Measurements from ENCODE around the gene FNDC3A.
"Not testable (repeated sequence)": the region's sequence is repeated elsewhere in the genome, so short reads cannot be mapped to it uniquely, and the experiment has no call there.

The FNDC3A gene

DNA sequence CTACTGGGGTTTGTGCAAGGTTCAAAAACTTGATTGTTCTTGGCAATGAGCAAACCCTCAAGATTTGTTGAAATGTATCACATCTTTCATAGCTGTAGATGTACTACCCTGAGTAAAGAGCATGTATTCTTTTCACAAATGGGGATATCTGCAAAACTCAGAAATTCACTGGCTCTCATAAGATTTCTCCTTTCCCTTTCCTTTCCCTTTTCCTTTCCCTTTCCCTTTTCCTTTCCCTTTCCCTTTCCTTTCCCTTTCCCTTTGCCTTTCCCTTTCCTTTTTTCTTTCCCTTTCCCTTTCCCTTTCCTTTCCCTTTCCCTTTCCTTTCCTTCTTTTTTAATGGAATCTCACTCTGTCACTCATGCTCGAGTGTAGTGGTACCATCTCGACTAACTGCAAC is 69.1 kb downstream of the FNDC3A start:
- no peak for DNase-seq (ENCODE audit: low spot score)

DNA sequence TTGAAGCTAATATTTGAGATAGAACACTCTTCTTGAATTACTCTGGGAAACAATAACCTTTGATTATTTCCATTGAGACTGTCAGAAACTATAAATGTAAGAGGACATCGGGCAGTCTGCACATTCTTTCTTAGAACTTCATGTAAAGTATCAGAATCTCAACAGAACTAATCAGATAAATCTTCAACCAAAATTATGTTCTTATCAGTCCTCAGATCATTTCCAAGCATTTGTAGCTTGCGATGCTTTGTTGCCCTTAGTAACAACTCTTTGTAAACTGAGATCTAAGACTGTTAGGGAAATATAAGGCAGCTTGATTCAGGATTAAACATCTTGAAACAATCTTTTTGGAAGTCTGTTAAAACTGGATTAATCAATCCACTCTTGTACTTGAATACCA is 70.3 kb downstream of the FNDC3A start:
- no peak for DNase-seq (ENCODE audit: low spot score)

DNA sequence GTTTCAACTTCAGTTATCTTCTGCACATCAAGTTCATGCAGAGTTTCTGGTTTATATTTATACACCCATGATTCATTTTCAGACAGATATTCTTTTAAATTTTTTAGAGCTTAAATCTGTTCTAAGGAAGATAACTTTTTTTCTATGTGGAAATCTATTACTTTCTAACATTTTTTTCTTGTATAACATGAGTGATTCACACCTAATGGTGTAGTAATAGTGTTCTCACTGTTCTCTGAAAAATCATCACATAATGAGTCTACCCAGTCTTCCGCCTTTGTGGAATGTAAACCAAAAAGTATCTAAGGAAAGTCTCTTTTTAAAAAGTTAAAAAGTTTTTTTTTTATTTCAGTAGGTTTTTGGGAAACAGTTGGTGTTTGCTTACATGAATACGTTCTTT is 70.8 kb downstream of the FNDC3A start:
- no peak for DNase-seq (ENCODE audit: low spot score)

DNA sequence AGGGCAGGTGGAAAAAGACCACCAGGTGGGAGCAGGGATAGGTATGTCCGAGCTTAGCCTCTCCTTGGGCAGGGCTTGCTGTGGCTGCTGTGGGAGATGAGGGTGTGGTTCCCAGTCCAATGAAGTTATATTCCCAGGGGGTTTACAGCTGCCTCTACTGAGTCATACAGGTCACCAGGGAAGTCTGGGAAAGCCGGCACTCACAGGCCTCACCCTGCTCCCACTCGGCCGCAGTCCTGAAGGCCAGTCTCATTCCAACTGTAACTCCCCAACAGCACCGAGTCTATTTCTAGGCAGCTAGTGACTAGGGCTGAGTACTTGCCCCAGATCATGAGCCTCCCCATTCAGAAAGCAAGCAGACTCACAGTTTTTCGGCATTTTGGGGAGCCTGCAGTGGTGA is 77.1 kb downstream of the FNDC3A start:
- DNase-seq (ENCODE audit: low spot score): no peak

DNA sequence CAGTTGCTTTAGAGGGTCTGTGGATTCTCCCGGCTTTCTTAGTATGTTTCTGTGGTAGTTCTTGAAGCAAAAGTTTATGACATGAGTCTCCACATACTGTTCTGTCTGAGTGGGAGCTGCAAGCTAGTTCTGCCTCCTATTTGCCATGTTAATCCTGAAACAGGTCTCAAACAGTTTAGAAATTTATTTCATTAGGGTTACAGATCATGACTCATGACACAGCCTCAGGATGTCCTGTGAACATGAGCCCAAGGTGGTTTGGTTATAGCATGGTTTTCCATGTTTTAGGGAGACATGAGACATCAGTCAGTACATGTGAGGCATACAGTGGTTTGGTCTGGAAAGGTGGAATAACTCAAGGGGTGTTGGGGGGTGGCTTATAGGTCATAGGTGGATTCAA is 77.5 kb downstream of the FNDC3A start:
- no peak for DNase-seq (ENCODE audit: low spot score)

DNA sequence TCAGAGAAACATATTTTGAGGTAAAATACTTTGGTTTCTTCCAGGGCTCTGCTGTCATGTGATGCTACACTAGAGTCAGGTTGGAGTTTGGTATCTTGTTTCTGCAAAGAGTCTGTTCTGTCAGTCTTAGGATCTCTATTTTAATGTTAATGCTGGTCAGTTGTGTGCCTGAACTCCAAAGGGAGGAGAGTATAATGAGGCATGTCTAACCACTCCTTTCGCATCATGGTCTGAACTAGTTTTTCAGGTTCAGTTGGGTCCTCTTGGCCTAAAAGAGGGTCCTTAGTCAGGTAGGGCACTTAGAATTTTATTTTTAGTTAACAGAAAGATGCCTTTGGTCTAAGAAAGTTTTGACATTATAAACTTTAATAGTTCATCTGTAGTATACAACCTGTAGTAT is 78.2 kb downstream of the FNDC3A start:
- no peak for DNase-seq (ENCODE audit: low spot score)

DNA sequence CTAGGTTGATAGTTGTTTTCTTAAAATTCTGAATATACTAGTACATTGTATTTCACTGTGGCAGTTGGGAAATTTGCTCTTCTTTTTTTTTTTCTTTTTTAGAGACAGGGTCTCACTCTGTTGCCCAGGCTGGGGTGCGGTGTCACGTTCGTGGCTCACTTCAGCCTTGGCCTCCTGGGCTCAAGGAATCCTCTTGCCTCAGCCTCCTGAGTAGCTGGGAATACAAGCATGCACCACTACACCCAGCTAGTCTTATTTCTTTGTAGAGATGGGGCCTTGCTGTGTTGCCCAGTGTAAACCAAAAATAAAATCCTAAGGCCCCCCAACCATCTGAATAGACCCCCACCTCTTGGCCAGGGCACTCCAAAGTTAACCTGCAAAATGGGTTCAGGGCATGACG is 79.3 kb downstream of the FNDC3A start:
- no peak for DNase-seq (ENCODE audit: low spot score)

DNA sequence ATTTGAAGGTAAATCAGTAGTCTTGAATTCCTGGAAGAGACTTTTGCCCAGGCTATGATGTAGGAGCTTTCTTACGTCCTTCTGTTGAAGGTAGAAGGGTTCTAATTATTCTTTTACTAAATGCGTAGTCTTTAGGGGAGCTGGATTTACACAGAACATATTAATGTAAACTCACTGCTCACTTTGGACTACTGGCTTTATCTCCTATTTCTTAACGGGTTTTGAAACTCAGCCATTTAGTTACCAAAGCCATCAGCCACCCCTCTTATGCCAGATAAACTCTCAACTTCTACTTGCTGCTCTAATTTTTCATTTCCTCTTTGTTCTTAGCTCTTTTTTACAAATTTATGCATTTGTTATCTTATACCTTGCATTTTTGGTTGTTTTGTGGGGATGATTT is 81.5 kb downstream of the FNDC3A start:
- no peak for DNase-seq (ENCODE audit: low spot score)

DNA sequence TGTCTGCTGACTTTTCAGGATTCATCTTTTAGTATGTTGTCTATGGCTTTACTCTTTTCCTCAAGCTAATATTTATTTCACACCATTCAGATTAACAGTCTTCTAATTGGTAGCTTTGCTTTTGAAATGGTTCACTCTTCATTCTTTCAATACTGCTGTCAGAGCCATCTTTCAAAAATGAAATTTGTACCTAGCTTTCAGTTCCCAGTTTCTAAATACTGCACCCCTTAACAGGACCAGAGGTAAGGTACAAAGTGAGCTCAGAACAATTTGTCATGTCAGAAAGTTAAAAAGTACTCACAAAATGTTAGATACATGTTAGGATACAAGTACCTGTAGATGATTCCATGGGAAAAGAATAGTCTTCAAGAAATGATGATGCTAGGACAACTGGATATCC is 83.0 kb downstream of the FNDC3A start:
- DNase-seq (ENCODE audit: low spot score): no peak

DNA sequence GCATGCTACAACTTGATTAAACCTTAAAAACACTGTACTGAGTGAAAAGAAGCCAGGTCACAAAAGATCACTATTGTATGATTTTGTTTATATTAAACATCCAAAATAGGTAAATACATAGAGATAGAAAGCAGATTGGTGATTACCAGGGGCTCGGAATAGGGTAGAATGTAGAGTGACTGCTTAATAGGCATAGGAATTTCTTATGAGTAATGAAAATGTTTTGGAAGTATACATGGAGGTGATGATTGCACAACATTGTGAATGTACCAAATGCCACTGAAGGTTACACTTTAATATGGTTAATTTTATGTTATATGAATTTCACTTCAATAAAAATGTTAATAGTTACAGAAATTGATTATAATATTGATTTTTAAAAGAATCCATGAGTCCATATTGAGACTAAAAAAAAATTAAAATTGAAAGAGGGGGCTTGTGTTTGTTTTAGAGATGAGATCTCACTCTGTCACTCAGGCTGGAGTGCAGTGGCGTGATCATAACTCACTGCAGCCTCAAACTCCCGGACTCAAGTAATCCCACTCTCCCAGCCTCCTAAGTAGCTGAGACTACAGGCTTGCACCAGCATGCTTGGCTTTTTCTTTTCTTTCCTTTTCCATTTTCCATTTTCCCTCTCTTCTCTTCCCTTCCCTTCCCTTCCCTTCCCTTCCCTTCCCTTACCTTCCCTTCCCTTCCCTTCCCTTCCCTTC is 85.1 kb downstream of the FNDC3A start:
- no peak for DNase-seq (ENCODE audit: low spot score)

DNA sequence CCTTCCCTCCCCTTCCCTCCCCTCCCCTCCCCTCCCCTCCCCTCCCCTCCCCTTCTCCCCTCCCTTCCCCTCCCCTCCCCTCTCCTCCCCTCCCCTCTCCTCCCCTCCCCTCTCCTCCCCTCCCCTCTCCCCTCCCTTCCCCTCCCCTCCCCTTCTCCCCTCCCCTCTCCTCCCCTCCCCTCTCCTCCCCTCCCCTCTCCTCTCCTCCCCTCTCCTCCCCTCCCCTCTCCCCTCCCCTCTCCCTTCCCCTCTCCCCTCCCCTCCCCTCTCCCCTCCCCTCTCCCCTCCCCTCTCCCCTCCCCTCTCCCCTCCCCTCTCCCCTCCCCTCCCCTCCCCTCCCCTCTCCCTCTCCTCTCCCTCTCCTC is 85.7 kb downstream of the FNDC3A start:
- not testable (repeated sequence) for DNase-seq (ENCODE audit: low spot score)

DNA sequence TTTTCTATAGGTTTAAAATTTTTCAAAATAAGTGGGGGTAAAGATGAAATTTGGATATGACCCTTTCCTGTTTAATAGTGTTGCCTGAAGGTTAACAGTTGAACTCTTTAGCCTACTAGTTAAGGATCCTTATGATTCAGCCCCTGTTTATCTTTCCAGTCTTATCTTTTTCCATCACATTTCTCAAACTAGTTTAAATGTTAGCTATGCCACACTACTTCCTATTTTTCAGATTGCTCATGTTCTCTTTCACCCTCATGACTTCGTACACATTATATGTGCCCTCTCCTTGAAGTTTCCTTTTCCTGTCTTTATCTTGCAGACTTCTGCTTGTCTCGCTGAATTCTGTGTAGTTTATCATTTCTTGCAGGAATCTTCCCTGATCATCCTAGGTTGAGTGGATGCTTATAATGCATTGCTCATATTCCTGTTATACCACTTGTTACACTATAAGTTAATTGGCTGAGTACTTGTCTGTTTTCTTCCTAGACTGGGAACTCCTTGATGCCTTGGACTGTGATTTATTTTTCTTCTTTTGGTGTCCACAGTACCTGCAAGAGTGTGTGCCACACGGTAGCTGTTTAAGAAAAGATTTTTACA is 86.7 kb downstream of the FNDC3A start:
- DNase-seq (ENCODE audit: low spot score): no peak

DNA sequence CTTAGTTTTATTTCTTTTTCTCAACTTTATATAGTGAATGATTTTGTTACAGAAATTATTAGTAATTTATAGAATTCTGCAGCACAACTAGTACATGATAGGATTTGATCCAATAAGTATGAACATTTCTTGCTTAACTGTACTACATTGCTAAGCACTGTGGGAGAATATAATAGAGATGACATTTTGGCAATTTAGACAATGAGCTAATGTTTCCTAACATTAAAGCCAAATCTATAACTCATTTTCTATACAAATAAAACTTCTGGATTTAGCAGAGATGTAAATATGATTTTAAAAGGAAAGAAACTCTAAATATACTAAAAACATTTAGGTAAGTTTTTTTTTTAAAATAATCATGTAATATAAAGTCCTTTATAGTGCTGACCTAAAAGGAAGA is 87.3 kb downstream of the FNDC3A start:
- DNase-seq (ENCODE audit: low spot score): no peak

DNA sequence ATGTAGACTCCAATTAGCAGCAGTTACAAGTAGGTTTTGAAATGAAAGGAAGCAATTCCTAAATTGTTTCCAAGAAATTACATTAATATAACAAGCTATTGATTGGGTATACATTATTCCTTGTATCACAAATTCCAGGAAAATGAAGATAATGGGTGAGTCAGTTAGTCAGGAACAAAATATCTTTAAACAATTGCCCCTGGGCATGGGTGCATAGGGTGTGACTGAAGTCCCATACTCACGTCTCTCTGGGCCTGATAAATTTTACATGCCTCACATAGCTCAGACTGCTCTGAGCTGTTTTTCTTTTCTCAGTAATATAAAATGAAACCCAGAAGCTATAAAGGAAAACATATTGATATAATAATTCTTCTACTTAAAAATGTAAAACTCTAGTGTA is 87.8 kb downstream of the FNDC3A start:
- DNase-seq (ENCODE audit: low spot score): no peak

DNA sequence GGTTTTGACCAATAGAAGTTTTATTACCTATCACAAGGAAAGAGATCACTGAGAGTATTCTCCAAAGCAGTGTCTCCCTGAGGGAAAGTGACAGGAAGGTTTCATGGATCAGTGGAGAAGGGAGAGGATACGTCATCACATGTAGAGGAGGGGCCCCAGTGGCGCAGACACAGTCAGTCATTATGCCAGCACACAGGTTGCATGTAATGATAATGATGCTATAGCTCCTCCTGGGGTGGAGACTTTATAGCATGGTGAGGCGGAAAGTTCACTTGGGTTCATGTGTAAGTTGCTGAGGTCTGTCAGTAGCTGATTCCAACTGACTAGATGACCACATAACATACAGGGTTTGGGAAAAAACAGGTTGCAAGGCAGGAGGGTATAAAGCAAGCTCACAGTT is 88.8 kb downstream of the FNDC3A start:
- no peak for DNase-seq (ENCODE audit: low spot score)

DNA sequence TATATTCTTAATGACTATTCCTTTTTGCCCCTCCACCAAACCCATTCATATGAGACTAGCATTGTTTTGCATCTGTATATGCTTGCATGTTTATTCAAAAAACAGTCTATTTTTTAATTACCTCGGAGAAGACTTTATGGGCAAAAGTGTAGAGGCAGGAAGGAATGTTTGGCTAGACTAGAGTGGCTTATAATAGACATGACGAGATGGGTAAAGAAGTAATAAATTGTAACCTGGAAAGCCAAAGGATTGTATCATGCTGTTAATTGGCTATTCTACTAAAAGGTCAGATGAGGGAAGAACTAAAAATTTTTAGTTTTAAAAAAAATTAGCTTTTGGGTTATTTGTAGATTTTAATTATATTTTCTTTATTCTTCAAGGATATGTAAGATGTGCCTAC is 91.1 kb downstream of the FNDC3A start:
- no peak for DNase-seq (ENCODE audit: low spot score)

DNA sequence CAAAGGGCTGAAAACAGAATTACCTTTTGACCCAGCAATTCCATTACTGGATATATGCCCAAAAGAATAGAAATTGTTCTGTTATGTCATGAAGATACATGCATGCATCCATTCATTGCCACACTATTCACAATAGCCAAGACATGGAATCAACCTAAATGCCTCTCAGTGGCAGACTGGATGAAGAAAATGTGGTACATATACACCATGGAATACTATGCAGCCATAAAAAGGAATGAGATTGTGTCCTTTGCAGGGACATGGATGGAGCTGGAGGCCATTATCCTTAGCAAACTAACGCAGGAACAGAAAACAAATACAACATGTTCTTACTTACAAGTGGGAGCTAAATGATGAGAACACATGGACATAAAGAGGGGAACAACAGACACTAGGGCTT is 92.8 kb downstream of the FNDC3A start:
- not testable (repeated sequence) for DNase-seq (ENCODE audit: low spot score)

DNA sequence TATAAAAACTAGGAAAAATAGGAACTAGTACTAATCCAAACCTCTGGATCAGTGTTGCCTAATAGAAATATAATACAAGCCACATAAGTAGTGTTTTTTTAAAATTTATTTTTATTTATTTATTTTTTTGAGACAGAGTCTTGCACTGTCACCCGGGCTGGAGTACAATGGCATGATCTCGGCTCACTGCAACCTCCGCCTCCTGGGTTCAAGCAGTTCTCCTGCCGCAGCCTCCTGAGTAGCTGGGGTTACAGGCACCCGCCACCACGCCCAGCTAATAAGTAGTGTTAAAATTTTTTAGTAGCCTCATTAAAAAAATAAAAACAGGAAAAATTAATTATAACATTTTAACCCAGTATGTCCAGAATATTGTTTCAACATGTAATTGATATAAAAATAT is 94.3 kb downstream of the FNDC3A start:
- DNase-seq (ENCODE audit: low spot score): not testable (repeated sequence)

DNA sequence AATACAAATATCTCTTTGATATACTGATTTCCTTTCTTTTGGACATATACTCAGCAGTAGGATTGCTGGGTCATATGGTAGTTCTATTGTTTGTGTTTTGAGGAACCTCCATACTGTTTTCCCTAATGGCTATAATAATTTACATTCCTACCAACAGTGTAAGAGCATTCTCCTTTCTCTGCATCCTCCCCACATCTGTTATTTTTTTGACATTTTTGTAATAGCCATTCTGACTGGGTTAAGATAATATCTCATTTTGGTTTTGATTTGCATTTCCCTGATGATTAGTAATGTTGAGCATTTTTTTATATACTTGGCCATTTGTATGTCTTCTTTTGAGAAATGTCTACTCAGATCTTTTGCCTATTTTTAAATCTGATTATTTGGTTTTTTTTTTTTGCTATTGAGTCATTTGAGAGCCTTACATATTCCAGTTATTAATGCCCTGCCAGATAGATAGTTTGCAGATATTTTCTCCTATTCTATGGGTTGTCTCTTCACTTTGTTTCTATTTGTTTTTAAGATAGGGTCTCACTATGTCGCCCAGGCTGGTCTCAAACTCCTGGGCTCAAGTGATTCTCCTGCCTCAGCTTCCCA is 95.7 kb downstream of the FNDC3A start:
- no peak for DNase-seq (ENCODE audit: low spot score)

DNA sequence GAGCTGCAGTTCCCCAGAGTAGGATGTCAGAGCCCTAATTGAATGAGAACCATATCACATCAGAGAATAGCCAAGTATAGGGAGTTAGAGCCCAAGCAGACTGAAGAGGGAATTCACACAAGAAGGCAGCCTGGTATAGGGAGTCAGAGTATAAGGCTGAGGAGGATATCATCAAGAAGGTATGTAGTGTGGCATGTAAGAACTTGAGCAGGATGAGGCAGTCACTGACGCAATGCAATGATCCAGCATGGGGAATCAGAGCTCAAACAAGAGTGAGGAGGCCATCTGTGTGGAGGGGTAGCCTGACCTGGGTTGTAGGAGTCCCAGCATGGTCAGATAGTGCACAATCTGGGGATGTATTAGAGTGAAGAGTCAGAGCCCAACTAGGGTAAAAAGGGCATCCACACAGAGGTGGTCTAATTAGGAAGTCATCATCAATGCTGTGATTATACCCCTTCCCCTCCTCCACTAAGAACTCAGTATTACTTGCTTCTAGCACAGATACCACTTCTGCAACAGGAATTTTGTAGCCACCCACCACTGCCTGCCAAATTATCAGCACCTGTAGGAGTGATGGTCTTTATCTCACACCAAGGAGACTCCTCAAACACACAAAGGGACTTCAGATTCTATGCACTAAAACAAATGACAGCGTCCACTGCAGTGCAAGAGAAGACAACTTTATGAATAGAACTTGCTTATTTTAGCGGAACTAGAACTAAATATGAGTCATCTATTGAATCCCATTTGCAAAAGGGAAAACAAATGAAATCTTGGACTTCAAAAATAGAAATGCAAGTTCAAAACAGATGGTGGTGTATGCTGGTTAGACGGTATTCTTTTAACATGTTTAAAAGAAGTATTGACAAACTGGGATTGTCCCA is 107.2 kb downstream of the FNDC3A start:
- peak; percentile 71 for DNase-seq (ENCODE audit: low spot score)

DNA sequence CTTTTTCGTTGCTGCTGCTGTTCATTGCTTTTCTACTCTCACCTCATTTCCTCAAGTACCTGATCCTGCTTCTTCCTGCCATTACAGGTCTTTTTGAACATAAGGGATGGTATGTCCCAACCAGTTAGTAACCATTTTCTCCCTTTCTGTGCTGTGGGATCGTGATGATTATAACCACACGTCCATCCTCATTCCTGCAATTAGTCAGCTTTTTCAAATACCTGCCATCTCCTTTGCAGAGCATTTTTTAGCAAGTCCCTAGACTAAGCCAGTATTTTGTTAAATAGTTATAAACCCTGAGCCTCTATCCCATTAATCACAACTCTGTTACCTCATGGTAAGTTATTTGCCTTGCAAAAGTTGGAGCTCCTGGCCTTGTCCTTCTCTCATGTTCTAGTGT is 109.2 kb downstream of the FNDC3A start:
- no peak for DNase-seq (ENCODE audit: low spot score)

DNA sequence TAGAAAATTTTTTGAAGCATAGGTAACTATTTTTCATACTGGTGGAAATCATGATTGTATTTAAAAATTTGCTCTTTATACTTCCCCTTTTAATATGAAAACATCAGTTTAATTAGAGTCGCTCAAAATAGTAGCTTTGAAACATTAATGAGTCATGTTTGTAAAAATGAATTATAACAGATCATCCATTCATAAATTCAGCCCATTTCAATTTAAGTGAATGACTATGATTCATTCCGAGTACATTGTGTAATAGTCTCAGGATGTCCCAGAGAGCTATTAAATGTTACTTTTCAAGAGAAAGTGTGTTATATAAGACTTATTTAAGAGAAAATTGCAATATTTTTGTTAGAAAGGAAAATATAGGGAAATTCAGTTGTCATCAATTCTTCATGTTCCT is 111.0 kb downstream of the FNDC3A start:
- DNase-seq (ENCODE audit: low spot score): peak; percentile 17

DNA sequence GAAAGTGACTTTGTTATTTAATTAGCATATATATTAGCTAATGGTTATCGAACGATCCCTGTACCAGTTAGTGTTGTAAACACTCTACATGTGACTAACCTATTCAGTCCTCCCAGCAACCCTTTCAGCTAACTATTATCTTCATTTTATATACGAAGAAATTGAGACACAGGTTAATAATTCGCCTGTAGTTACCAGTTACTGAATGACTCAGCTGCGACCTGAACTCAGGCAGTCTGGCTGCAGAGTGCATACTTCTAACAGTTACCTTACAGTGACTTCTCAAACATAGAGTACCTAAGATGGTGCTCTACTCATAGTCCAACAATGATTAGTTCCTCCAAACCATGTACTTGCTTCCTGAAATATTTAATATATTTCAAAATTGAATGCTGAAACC is 117.7 kb downstream of the FNDC3A start:
- DNase-seq (ENCODE audit: low spot score): no peak
